ENCODE data around the gene MTCL3.
A peak's percentile ranks its signal among the peaks of the same experiment; 100 is the strongest.

MTCL3 gene

GRCh38 chr6:127515794-127516661 lies 3.1 kb downstream of the MTCL3 start:
- peak; percentile 29 to 32 for DNase-seq (ENCODE audit: low read depth in 2 of 2, low spot score in 1 of 2)

GRCh38 chr6:127515234-127515793 lies 3.8 kb downstream of the MTCL3 start:
- DNase-seq (ENCODE audit: low read depth in 2 of 2, low spot score in 1 of 2) = no peak

GRCh38 chr6:127514773-127515227 lies 4.3 kb downstream of the MTCL3 start:
- no peak for DNase-seq (ENCODE audit: low read depth in 2 of 2, low spot score in 1 of 2)

GRCh38 chr6:127514179-127514772 lies 4.9 kb downstream of the MTCL3 start:
- no peak for DNase-seq (ENCODE audit: low read depth in 2 of 2, low spot score in 1 of 2)

- DNase-seq (ENCODE audit: low read depth in 2 of 2, low spot score in 1 of 2) = no peak
Measured at GRCh38 chr6:127513425-127513824, 5.7 kb downstream of the MTCL3 start.

GRCh38 chr6:127510876-127511275 lies 8.3 kb downstream of the MTCL3 start:
- no peak for DNase-seq (ENCODE audit: low read depth in 2 of 2, low spot score in 1 of 2)

GRCh38 chr6:127506894-127507293 lies 12.2 kb downstream of the MTCL3 start:
- DNase-seq (ENCODE audit: low read depth in 2 of 2, low spot score in 1 of 2) = no peak

GRCh38 chr6:127503022-127503421 lies 16.1 kb downstream of the MTCL3 start:
- no peak for DNase-seq (ENCODE audit: low read depth in 2 of 2, low spot score in 1 of 2)

- no peak for DNase-seq (ENCODE audit: low read depth in 2 of 2, low spot score in 1 of 2)
Measured at GRCh38 chr6:127497410-127497809, 21.7 kb downstream of the MTCL3 start.

GRCh38 chr6:127496471-127496870 lies 22.7 kb downstream of the MTCL3 start:
- no peak for DNase-seq (ENCODE audit: low read depth in 2 of 2, low spot score in 1 of 2)

GRCh38 chr6:127494240-127494767 lies 24.8 kb downstream of the MTCL3 start:
- DNase-seq (ENCODE audit: low read depth in 2 of 2, low spot score in 1 of 2) = no peak

GRCh38 chr6:127489248-127489647 lies 29.9 kb downstream of the MTCL3 start:
- DNase-seq (ENCODE audit: low read depth in 2 of 2, low spot score in 1 of 2) = no peak

GRCh38 chr6:127486934-127487333 lies 32.2 kb downstream of the MTCL3 start:
- DNase-seq (ENCODE audit: low read depth in 2 of 2, low spot score in 1 of 2) = no peak

GRCh38 chr6:127484212-127484863 lies 34.8 kb downstream of the MTCL3 start:
- no peak for DNase-seq (ENCODE audit: low read depth in 2 of 2, low spot score in 1 of 2)

GRCh38 chr6:127483399-127484055 lies 35.6 kb downstream of the MTCL3 start:
- DNase-seq (ENCODE audit: low read depth in 2 of 2, low spot score in 1 of 2) = no peak

- no peak for DNase-seq (ENCODE audit: low read depth in 2 of 2, low spot score in 1 of 2)
Measured at GRCh38 chr6:127482325-127482724, 36.8 kb downstream of the MTCL3 start.

- no peak for DNase-seq (ENCODE audit: low read depth in 2 of 2, low spot score in 1 of 2)
Measured at GRCh38 chr6:127481628-127482027, 37.5 kb downstream of the MTCL3 start.

- no peak for DNase-seq (ENCODE audit: low read depth in 2 of 2, low spot score in 1 of 2)
Measured at GRCh38 chr6:127481111-127481510, 38.0 kb downstream of the MTCL3 start.

- no peak for DNase-seq (ENCODE audit: low read depth in 2 of 2, low spot score in 1 of 2)
Measured at GRCh38 chr6:127477658-127478057, 41.5 kb downstream of the MTCL3 start.

- DNase-seq (ENCODE audit: low read depth in 2 of 2, low spot score in 1 of 2) = no peak
Measured at GRCh38 chr6:127475823-127476176, 43.3 kb downstream of the MTCL3 start.

Data from stimulated activated CD8-positive, alpha-beta memory T cell treated with anti-CD3 and anti-CD28 coated beads, Interleukin-4, amount 100 ng/mL, for 4 hours (primary cell).